Measurements from ENCODE around the gene ATAT1. TPM values are rescaled to one million over a fixed set of nuclear protein-coding genes. Genes with fewer than 3 reads are reported as not detected.

The ATAT1 gene
- total RNA-seq, 1 experiment from 2014 or later, result 15.8 TPM

DNA sequence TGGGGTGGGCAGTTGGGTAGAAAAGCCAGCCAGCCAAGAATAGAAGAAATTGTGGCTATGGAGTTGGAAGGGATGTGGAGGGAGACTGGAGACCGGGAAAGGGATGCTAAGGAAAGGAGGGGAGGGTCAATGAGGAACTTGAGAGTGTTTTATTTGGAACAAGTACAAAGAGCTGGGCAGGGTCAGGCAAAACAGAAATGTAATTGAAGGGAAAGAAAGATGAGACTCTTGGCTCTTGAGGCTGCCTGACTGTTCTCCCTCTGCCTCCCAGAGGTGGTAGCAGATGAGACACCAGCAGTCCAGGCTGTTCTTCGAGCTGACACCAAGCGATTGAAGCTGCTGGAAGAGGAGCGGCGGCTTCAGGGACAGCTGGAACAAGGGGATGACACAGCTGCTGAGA, 42.8 kb upstream of the ATAT1 start:
- intact Hi-C loops (cut with micrococcal nuclease; ENCODE audit: unreplicated experiment) (no loop called here), in situ Hi-C loops (cut with HindIII; ENCODE audit: low pct_unique_long_range_greater_than_20kb, low sequenced_read_pairs) (no loop called here)
- Histone ChIP-seq H3K4me1 (ENCODE audit: control insufficient read depth, insufficient read depth, low read length) (no peaks in the 10 kb centered on the region), H3K27me3 (ENCODE audit: control insufficient read depth, insufficient read depth, low read length) (no peaks in the 10 kb centered on the region), H3K27ac (ENCODE audit: low read length) (no peak overlapping the region), H3K9me3 (ENCODE audit: control insufficient read depth, insufficient read depth, low read depth, low read length) (no peaks in the 10 kb centered on the region), H3K36me3 (ENCODE audit: control insufficient read depth, insufficient read depth, low read length) (peaks cover 32% of the 10 kb centered on the region), H3K4me3 (ENCODE audit: low read depth in 2 of 2, low read length in 2 of 2) (no peak overlapping the region)
- CTCF ChIA-PET, result no interaction called here
- no peak for ATAC-seq
- DNase-seq (ENCODE audit: low read depth, low spot score), result no peak
- POLR2A ChIA-PET, result no interaction called here
- TF ChIP-seq, protein P1, sequence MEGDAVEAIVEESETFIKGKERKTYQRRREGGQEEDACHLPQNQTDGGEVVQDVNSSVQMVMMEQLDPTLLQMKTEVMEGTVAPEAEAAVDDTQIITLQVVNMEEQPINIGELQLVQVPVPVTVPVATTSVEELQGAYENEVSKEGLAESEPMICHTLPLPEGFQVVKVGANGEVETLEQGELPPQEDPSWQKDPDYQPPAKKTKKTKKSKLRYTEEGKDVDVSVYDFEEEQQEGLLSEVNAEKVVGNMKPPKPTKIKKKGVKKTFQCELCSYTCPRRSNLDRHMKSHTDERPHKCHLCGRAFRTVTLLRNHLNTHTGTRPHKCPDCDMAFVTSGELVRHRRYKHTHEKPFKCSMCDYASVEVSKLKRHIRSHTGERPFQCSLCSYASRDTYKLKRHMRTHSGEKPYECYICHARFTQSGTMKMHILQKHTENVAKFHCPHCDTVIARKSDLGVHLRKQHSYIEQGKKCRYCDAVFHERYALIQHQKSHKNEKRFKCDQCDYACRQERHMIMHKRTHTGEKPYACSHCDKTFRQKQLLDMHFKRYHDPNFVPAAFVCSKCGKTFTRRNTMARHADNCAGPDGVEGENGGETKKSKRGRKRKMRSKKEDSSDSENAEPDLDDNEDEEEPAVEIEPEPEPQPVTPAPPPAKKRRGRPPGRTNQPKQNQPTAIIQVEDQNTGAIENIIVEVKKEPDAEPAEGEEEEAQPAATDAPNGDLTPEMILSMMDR (IDR thresholded peaks at IDR 0.05), result no peak
- TF ChIP-seq POLR2AphosphoS5 (IDR thresholded peaks at IDR 0.05; ENCODE audit: low read depth, low read length), result no peak
- TF ChIP-seq, protein P2, sequence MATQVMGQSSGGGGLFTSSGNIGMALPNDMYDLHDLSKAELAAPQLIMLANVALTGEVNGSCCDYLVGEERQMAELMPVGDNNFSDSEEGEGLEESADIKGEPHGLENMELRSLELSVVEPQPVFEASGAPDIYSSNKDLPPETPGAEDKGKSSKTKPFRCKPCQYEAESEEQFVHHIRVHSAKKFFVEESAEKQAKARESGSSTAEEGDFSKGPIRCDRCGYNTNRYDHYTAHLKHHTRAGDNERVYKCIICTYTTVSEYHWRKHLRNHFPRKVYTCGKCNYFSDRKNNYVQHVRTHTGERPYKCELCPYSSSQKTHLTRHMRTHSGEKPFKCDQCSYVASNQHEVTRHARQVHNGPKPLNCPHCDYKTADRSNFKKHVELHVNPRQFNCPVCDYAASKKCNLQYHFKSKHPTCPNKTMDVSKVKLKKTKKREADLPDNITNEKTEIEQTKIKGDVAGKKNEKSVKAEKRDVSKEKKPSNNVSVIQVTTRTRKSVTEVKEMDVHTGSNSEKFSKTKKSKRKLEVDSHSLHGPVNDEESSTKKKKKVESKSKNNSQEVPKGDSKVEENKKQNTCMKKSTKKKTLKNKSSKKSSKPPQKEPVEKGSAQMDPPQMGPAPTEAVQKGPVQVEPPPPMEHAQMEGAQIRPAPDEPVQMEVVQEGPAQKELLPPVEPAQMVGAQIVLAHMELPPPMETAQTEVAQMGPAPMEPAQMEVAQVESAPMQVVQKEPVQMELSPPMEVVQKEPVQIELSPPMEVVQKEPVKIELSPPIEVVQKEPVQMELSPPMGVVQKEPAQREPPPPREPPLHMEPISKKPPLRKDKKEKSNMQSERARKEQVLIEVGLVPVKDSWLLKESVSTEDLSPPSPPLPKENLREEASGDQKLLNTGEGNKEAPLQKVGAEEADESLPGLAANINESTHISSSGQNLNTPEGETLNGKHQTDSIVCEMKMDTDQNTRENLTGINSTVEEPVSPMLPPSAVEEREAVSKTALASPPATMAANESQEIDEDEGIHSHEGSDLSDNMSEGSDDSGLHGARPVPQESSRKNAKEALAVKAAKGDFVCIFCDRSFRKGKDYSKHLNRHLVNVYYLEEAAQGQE (IDR thresholded peaks at IDR 0.05; ENCODE audit: insufficient read depth in 1 of 2, low read depth in 2 of 2, low read length in 1 of 2), result no peak
- no peak for TF ChIP-seq TCF7L2 (IDR thresholded peaks at IDR 0.05; ENCODE audit: low read depth, low read length)
- TF ChIP-seq SIN3A (IDR thresholded peaks at IDR 0.05; ENCODE audit: borderline replicate concordance, insufficient read depth, low read depth, low read length), result no peak
- no TSS peak for BruUV-seq (replicated peaks)

DNA sequence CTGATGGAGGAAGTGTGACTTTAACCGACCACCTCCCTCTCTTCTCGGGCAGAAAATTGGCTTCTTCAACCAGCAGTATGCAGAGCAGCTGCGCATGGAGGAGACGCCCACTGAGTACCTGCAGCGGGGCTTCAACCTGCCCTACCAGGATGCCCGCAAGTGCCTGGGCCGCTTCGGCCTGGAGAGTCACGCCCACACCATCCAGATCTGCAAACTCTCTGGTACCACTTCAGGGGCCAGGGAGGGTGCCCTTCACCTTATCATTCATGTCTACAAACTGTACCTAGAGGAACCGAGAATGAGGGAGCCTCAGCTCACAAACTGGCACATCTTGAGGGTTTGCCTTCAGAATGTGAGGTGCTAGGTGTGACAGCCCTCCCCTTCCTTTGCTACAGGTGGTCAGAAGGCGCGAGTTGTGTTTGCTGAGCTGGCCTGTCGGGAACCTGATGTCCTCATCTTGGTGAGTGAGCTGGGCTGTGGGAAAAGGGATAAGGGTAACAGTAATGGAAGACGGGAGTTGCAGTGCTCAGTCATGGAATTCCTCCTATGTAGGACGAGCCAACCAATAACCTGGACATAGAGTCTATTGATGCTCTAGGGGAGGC, 36.8 kb upstream of the ATAT1 start:
- in situ Hi-C loops (cut with HindIII; ENCODE audit: low pct_unique_long_range_greater_than_20kb, low sequenced_read_pairs), result no loop called here

More for the DNA sequence above, 36.8 kb upstream of the ATAT1 start:
- intact Hi-C loops (cut with micrococcal nuclease; ENCODE audit: unreplicated experiment), result no loop called here
- Histone ChIP-seq H3K4me3 (ENCODE audit: low read depth in 2 of 2, low read length in 2 of 2) (no peak overlapping the region), H3K4me1 (ENCODE audit: control insufficient read depth, insufficient read depth, low read length) (no peaks in the 10 kb centered on the region), H3K27ac (ENCODE audit: low read length) (no peak overlapping the region), H3K27me3 (ENCODE audit: control insufficient read depth, insufficient read depth, low read length) (no peaks in the 10 kb centered on the region), H3K36me3 (ENCODE audit: control insufficient read depth, insufficient read depth, low read length) (peaks cover 19% of the 10 kb centered on the region; the same call in 1 of the 2 replicates), H3K9me3 (ENCODE audit: control insufficient read depth, insufficient read depth, low read depth, low read length) (no peaks in the 10 kb centered on the region)
- BruUV-seq (replicated peaks), result no TSS peak
- ChIA-PET POLR2A (no interaction called here), CTCF (no interaction called here)
- ATAC-seq (no peak), DNase-seq (ENCODE audit: low read depth, low spot score) (no peak)
- TF ChIP-seq, protein P1 (IDR thresholded peaks at IDR 0.05), result no peak
- TF ChIP-seq SIN3A (IDR thresholded peaks at IDR 0.05; ENCODE audit: borderline replicate concordance, insufficient read depth, low read depth, low read length), result no peak
- TF ChIP-seq POLR2AphosphoS5 (IDR thresholded peaks at IDR 0.05; ENCODE audit: low read depth, low read length), result no peak
- TF ChIP-seq TCF7L2 (IDR thresholded peaks at IDR 0.05; ENCODE audit: low read depth, low read length), result no peak
- TF ChIP-seq, protein P2 (IDR thresholded peaks at IDR 0.05; ENCODE audit: insufficient read depth in 1 of 2, low read depth in 2 of 2, low read length in 1 of 2), result no peak

All from Panc1 (cell line).